HepG2 (cell line): ENCODE measurements around the gene MEGF6.

Source experiments
- CEBPB ChIP-seq: IDR thresholded peaks from 2 replicates; pipeline ENCODE4 v1.6.1; 2011; ENCODE audit warnings: low read depth, low read length, improper control_type of control experiment, borderline replicate concordance
- HCFC1 ChIP-seq: fragments of 150-350 bp; IDR thresholded peaks from 2 replicates; pipeline ENCODE4 v1.6.1; 2014; ENCODE audit warnings: low read depth, low read length
- JUND ChIP-seq: sonication (generic); formaldehyde crosslinking; IDR thresholded peaks from 2 replicates; pipeline ENCODE4 v1.8.0; 2022; ENCODE audit warnings: mild to moderate bottlenecking, missing genetic modification reagents
- KDM5A ChIP-seq: fragments of 200-600 bp; sonication (generic); IDR thresholded peaks from 2 replicates; pipeline ENCODE4 v1.7.0; 2018; ENCODE audit warnings: antibody characterized with exemption, mild to moderate bottlenecking, low read length, borderline replicate concordance
- MAFF ChIP-seq: IDR thresholded peaks from 2 replicates; pipeline ENCODE4 v1.6.1; 2011; ENCODE audit warnings: low read depth, low read length, improper control_type of control experiment
- PAX8 ChIP-seq: sonication (generic); formaldehyde crosslinking; IDR thresholded peaks from 2 replicates; pipeline ENCODE4 v1.8.0; 2022; ENCODE audit warnings: mild to moderate bottlenecking, missing genetic modification reagents, borderline replicate concordance
- POLR2A ChIP-seq, 2 experiments: IDR thresholded peaks; 2 replicates each; pipeline ENCODE4 v1.6.1; 2011; ENCODE audit warnings: low read depth in 2 of 2, low read length in 2 of 2, mild to moderate bottlenecking in 1 of 2, moderate library complexity in 1 of 2; ENCODE audit not compliant: insufficient read depth in 1 of 2
- POLR2AphosphoS5 ChIP-seq: IDR thresholded peaks from 2 replicates; pipeline ENCODE4 v1.6.1; 2012; ENCODE audit warnings: low read depth, low read length
- REST ChIP-seq, 2 experiments: IDR thresholded peaks; 2 replicates each; pipeline ENCODE4 v1.6.1; 2011 to 2012; ENCODE audit warnings: low read length in 2 of 2, borderline replicate concordance in 1 of 2, low read depth in 1 of 2, mild to moderate bottlenecking in 1 of 2, moderate library complexity in 1 of 2
- RFX5 ChIP-seq: IDR thresholded peaks from 2 replicates; pipeline ENCODE4 v1.6.1; 2011; ENCODE audit warnings: low read depth, low read length, improper control_type of control experiment
- SALL1 ChIP-seq: sonication (generic); formaldehyde crosslinking; IDR thresholded peaks from 2 replicates; pipeline ENCODE4 v1.8.0; 2022; ENCODE audit warnings: mild to moderate bottlenecking, missing genetic modification reagents
- ZKSCAN1 ChIP-seq: fragments of 150-350 bp; IDR thresholded peaks from 2 replicates; pipeline ENCODE4 v1.6.1; 2014; ENCODE audit warnings: low read length
- TF ChIP-seq, protein P1 (sequence below): sonication (generic); formaldehyde crosslinking; IDR thresholded peaks from 2 replicates; pipeline ENCODE4 v1.5.0; 2020; ENCODE audit warnings: mild to moderate bottlenecking, missing genetic modification reagents, moderate library complexity
- TF ChIP-seq, protein P2 (sequence below): sonication (generic); formaldehyde crosslinking; IDR thresholded peaks from 2 replicates; pipeline ENCODE4 v1.4.0; 2020; ENCODE audit warnings: missing genetic modification reagents

DNA sequence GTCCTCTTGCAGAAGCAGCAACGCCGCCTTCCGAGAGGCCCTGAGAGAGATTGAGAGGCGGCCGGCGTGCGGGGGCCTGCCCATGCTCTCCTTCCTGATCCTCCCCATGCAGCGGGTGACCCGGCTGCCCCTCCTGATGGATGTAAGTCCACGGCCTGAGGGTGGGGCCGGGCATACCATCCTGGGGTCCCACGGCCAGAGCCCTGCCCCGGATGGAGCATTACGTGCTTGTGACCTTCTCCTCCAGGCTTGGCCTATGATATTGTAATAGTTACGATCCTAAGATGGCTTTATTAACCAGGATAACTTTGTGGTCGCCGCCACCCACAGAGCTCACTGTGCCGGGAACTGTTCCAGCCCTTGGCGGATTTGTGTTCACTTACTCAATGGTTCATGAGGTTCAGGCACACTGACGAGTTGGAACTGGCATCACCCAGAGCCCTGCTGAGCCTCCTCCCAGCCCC, 137.9 kb downstream of the MEGF6 start:
- no peak for TF ChIP-seq JUND (CRISPR knock-in tag)
- no peak for TF ChIP-seq PAX8 (CRISPR knock-in tag)
- TF ChIP-seq SALL1 (CRISPR knock-in tag), result no peak
- no peak for TF ChIP-seq HCFC1
- TF ChIP-seq, protein P1, sequence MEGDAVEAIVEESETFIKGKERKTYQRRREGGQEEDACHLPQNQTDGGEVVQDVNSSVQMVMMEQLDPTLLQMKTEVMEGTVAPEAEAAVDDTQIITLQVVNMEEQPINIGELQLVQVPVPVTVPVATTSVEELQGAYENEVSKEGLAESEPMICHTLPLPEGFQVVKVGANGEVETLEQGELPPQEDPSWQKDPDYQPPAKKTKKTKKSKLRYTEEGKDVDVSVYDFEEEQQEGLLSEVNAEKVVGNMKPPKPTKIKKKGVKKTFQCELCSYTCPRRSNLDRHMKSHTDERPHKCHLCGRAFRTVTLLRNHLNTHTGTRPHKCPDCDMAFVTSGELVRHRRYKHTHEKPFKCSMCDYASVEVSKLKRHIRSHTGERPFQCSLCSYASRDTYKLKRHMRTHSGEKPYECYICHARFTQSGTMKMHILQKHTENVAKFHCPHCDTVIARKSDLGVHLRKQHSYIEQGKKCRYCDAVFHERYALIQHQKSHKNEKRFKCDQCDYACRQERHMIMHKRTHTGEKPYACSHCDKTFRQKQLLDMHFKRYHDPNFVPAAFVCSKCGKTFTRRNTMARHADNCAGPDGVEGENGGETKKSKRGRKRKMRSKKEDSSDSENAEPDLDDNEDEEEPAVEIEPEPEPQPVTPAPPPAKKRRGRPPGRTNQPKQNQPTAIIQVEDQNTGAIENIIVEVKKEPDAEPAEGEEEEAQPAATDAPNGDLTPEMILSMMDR (CRISPR knock-in tag), result no peak
- no peak for TF ChIP-seq MAFF
- TF ChIP-seq, protein P2, sequence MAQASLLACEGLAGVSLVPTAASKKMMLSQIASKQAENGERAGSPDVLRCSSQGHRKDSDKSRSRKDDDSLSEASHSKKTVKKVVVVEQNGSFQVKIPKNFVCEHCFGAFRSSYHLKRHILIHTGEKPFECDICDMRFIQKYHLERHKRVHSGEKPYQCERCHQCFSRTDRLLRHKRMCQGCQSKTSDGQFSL, result no peak
- TF ChIP-seq ZKSCAN1, result no peak
- no peak for TF ChIP-seq POLR2AphosphoS5
- no peak for TF ChIP-seq POLR2A (IDR thresholded peaks at IDR 0.05; ENCODE audit: insufficient read depth in 1 of 2, low read depth in 2 of 2, low read length in 2 of 2)
- TF ChIP-seq REST (IDR thresholded peaks at IDR 0.05; ENCODE audit: borderline replicate concordance in 1 of 2, low read depth in 1 of 2, low read length in 2 of 2), result no peak
- TF ChIP-seq CEBPB, result no peak
- no peak for TF ChIP-seq KDM5A
- no peak for TF ChIP-seq RFX5
